Measurements from ENCODE around the gene CCDC183. TPM values are rescaled to one million over a fixed set of nuclear protein-coding genes. Genes with fewer than 3 reads are reported as not detected.

Gene CCDC183
- total RNA-seq, 1 donor from 2014 or later = 0.84 TPM

DNA sequence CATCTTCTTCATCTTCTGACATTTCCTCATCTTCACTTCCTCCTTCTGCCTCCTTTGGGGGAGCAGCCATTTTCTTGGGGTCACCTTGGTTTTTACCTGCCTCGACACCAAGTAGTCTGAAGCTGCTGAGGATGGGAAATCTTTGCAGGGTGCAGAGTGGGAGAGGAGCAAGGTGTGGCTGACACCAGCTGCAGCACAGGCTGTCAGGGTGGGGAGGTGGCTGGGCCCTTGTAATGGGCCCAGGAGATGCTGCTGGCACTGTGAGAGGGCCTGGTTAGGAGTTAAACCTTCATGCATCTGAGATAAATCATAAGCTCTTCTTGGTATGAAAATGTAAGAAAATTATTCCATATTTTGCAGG, 19.3 kb downstream of the CCDC183 start:
- Histone ChIP-seq H2AFZ (ENCODE audit: low read depth, low read length) (no peak overlapping the region), H3K9me3 (ENCODE audit: insufficient read depth, low read depth, low read length) (no peaks in the 10 kb centered on the region), H3K4me2 (ENCODE audit: low read length) (no peak overlapping the region), H3K27me3 (ENCODE audit: insufficient read depth, low read length) (no peaks in the 10 kb centered on the region), H3K36me3 (ENCODE audit: insufficient read depth, low read length) (peaks cover 10% of the 10 kb centered on the region), H3K4me3 (ENCODE audit: insufficient read depth, low read depth, low read length) (no peak overlapping the region), H4K20me1 (ENCODE audit: insufficient read depth, low read length) (peaks cover 65% of the 10 kb centered on the region), H3K4me1 (ENCODE audit: insufficient read depth, low read length) (no peaks in the 10 kb centered on the region), H3K27ac (ENCODE audit: low read depth, low read length) (no peak overlapping the region), H3K9ac (ENCODE audit: low read length) (no peak overlapping the region), H3K79me2 (ENCODE audit: insufficient read depth, low read length) (peaks cover 71% of the 10 kb centered on the region)
- Mint-ChIP-seq H3K27ac (ENCODE audit: unreplicated experiment) (no peak overlapping the region), H3K4me3 (ENCODE audit: unreplicated experiment) (no peak overlapping the region), H3K4me1 (ENCODE audit: low read depth, unreplicated experiment) (peaks cover 3% of the 10 kb centered on the region), H3K27me3 (ENCODE audit: low read depth, unreplicated experiment) (no peaks in the 10 kb centered on the region), H3K36me3 (ENCODE audit: low read depth, unreplicated experiment) (peaks cover 14% of the 10 kb centered on the region), H3K9me3 (ENCODE audit: unreplicated experiment) (no peaks in the 10 kb centered on the region)
- TF ChIP-seq CTCF (IDR thresholded peaks at IDR 0.05; ENCODE audit: insufficient read depth, low read depth, low read length) (no peak), EZH2 (IDR thresholded peaks at IDR 0.05; ENCODE audit: insufficient read depth, low read length) (no peak)
- DNase-seq (ENCODE audit: low read depth) (no peak), FAIRE-seq (no peak)

DNA sequence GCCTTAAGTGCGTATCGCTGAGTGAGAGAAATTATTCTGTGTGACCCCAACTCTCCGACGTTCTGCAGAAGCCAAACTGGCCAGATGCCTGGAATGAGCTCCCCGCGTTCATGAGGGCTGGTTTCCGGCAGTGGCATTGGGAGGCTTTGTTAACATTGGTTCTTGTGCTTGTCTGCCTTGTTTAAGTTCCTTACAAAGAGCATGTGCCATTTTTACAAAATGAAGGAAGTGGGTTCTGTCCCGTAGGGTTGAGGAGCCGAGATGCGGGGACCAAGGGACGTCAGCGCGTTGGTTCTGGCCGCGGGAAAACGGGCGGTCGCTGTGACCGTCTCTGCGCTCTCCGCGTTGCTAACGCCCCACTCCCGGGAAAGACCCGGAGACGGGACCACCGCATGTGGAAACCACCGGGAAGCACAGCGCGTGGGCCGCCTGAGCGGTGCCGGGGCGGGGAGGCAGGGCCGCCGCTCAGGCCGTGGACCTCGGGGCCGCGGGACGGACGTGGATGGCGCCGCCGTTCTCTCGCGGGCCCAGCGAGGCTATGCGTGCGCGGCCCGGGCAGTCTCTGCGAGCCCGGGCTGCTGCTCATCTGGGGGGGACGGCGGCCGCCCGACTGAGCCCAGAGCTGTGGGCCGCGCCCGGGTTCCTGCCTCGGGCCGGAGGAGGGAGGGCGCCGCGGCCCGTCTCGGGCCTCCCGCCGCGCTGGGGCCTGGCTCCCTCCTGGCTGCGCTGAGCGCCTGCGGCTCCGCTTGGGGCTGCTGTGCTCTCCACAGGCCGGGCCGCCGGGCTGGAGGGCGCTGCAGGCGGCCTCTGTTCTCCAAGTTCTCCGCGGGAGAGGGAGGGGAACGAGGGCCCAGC, 25.1 kb downstream of the CCDC183 start:
- Histone ChIP-seq H3K27me3 (ENCODE audit: insufficient read depth, low read length) (no peaks in the 10 kb centered on the region), H3K9me3 (ENCODE audit: insufficient read depth, low read depth, low read length) (no peaks in the 10 kb centered on the region), H3K36me3 (ENCODE audit: insufficient read depth, low read length) (peaks cover 4% of the 10 kb centered on the region), H4K20me1 (ENCODE audit: insufficient read depth, low read length) (peaks cover 49% of the 10 kb centered on the region), H3K27ac (ENCODE audit: low read depth, low read length) (no peak overlapping the region), H2AFZ (ENCODE audit: low read depth, low read length) (peak overlapping the region; percentile 63), H3K4me2 (ENCODE audit: low read length) (peak overlapping the region; percentile 89), H3K79me2 (ENCODE audit: insufficient read depth, low read length) (peaks cover 48% of the 10 kb centered on the region), H3K9ac (ENCODE audit: low read length) (peak overlapping the region; percentile 72), H3K4me1 (ENCODE audit: insufficient read depth, low read length) (peaks cover 12% of the 10 kb centered on the region), H3K4me3 (ENCODE audit: insufficient read depth, low read depth, low read length) (peak overlapping the region; percentile 52)
- no peak for FAIRE-seq
- no peak overlapping the region for H3K27ac Mint-ChIP-seq (ENCODE audit: unreplicated experiment)
- no peaks in the 10 kb centered on the region for H3K9me3 Mint-ChIP-seq (ENCODE audit: unreplicated experiment)
- DNase-seq (ENCODE audit: low read depth) = peak; percentile 30
- TF ChIP-seq EZH2 (IDR thresholded peaks at IDR 0.05; ENCODE audit: insufficient read depth, low read length) (no peak), CTCF (IDR thresholded peaks at IDR 0.05; ENCODE audit: insufficient read depth, low read depth, low read length) (no peak)
- H3K27me3 Mint-ChIP-seq (ENCODE audit: low read depth, unreplicated experiment) = no peaks in the 10 kb centered on the region
- peaks cover 5% of the 10 kb centered on the region for H3K36me3 Mint-ChIP-seq (ENCODE audit: low read depth, unreplicated experiment)
- no peaks in the 10 kb centered on the region for H3K4me1 Mint-ChIP-seq (ENCODE audit: low read depth, unreplicated experiment)
- H3K4me3 Mint-ChIP-seq (ENCODE audit: unreplicated experiment) = peak overlapping the region; percentile 47

Data from astrocyte (in vitro differentiated cells and primary cell).